Neuronal stem cell (in vitro differentiated cells): ENCODE measurements around the gene SNRK.

Experiments
- DNase-seq: peaks from one replicate; pipeline ENCODE4 v3.0.0-alpha.2; 2013; ENCODE audit warnings: low spot score
- H2AFZ ChIP-seq: one replicate; pipeline ENCODE4 v1.6.1; 2013; ENCODE audit warnings: mild to moderate bottlenecking, low read length, inconsistent platforms
- H2AK5ac ChIP-seq: 2 replicates; pipeline ENCODE4 v1.6.1; 2013; ENCODE audit warnings: low read depth, mild to moderate bottlenecking, inconsistent platforms, low read length, moderate library complexity, mixed read lengths
- H2BK120ac ChIP-seq: 2 replicates; pipeline ENCODE4 v1.6.1; 2013; ENCODE audit warnings: low read depth, mild to moderate bottlenecking, inconsistent platforms, low read length, moderate library complexity, mixed read lengths
- H2BK12ac ChIP-seq: one replicate; pipeline ENCODE4 v1.6.1; 2013; ENCODE audit warnings: low read length, inconsistent platforms
- H2BK15ac ChIP-seq: 2 replicates; pipeline ENCODE4 v1.6.1; 2013; ENCODE audit warnings: mild to moderate bottlenecking, low read length, inconsistent platforms, mixed read lengths
- H2BK5ac ChIP-seq: one replicate; pipeline ENCODE4 v1.6.1; 2013; ENCODE audit warnings: inconsistent platforms, mild to moderate bottlenecking, low read length, moderate library complexity
- H3K14ac ChIP-seq: one replicate; pipeline ENCODE4 v1.6.1; 2013; ENCODE audit warnings: low read length, inconsistent platforms
- H3K18ac ChIP-seq: 2 replicates; pipeline ENCODE4 v1.6.1; 2013; ENCODE audit warnings: low read length, inconsistent platforms
- H3K23ac ChIP-seq: 2 replicates; pipeline ENCODE4 v1.6.1; 2013; ENCODE audit warnings: low read depth, mild to moderate bottlenecking, mixed read lengths, low read length, inconsistent platforms; ENCODE audit not compliant: poor library complexity
- H3K27ac ChIP-seq: replicated peaks from 3 replicates; pipeline ENCODE4 v1.5.1; 2013; ENCODE audit warnings: low read length, inconsistent platforms
- H3K27me3 ChIP-seq, 3 experiments: 2 replicates each; pipeline ENCODE4 v1.6.1; 2013; ENCODE audit warnings: low read length in 3 of 3, mild to moderate bottlenecking in 2 of 3, inconsistent platforms in 1 of 3, low read depth in 1 of 3, mixed read lengths in 1 of 3, moderate library complexity in 1 of 3; ENCODE audit not compliant: control insufficient read depth in 3 of 3, insufficient read depth in 3 of 3
- H3K36me3 ChIP-seq, 2 donors: replicated peaks in 1 of 2; 2 replicates each; pipeline ENCODE4 v1.6.1; 2013; ENCODE audit warnings: low read length in 2 of 2; ENCODE audit not compliant: control insufficient read depth in 2 of 2, insufficient read depth in 2 of 2
- H3K4ac ChIP-seq: 2 replicates; pipeline ENCODE4 v1.6.1; 2013; ENCODE audit warnings: inconsistent platforms, mild to moderate bottlenecking, low read length, moderate library complexity
- H3K4me1 ChIP-seq, 2 donors: 1 replicate in 1 of 2; 2 replicates in 1 of 2; pipeline ENCODE4 v1.6.1; 2013; ENCODE audit warnings: low read length in 2 of 2, low read depth in 1 of 2; ENCODE audit not compliant: control insufficient read depth in 2 of 2, insufficient read depth in 1 of 2
- H3K4me2 ChIP-seq: one replicate; pipeline ENCODE4 v1.6.1; 2013; ENCODE audit warnings: mild to moderate bottlenecking, low read length, inconsistent platforms; ENCODE audit not compliant: insufficient read depth, poor library complexity, severe bottlenecking
- H3K4me3 ChIP-seq, 2 donors: 2 replicates each; pipeline ENCODE4 v1.5.1; 2013; ENCODE audit warnings: low read length in 2 of 2, mild to moderate bottlenecking in 2 of 2, inconsistent platforms in 1 of 2, moderate library complexity in 1 of 2
- H3K79me1 ChIP-seq: one replicate; pipeline ENCODE4 v1.6.1; 2013; ENCODE audit warnings: low read depth, mild to moderate bottlenecking, inconsistent platforms, low read length, moderate library complexity
- H3K9ac ChIP-seq: one replicate; pipeline ENCODE4 v1.6.1; 2013; ENCODE audit warnings: mild to moderate bottlenecking, low read depth, low read length, inconsistent platforms; ENCODE audit not compliant: poor library complexity
- H3K9me3 ChIP-seq, 2 donors: replicated peaks in 1 of 2; 2 replicates each; pipeline versions ENCODE3 to v1.6.1; 2013; ENCODE audit warnings: low read length in 2 of 2, mild to moderate bottlenecking in 2 of 2, inconsistent platforms in 1 of 2, low read depth in 1 of 2, mixed read lengths in 1 of 2, moderate library complexity in 1 of 2; ENCODE audit not compliant: control insufficient read depth in 2 of 2, insufficient read depth in 1 of 2
- H4K8ac ChIP-seq: one replicate; pipeline ENCODE4 v1.6.1; 2013; ENCODE audit warnings: low read depth, mild to moderate bottlenecking, inconsistent platforms, low read length, moderate library complexity
- H4K91ac ChIP-seq: one replicate; pipeline ENCODE4 v1.6.1; 2013; ENCODE audit warnings: low read length, low read depth, mild to moderate bottlenecking, inconsistent platforms; ENCODE audit not compliant: poor library complexity
- WGBS, 2 donors: extraction: QIAGEN DNeasy Blood & Tissue Kit; methylation state at CpG; one replicate each; pipeline ENCODE4 v1.1.7; 2013; ENCODE audit warnings: missing lambda C conversion rate in 2 of 2, mixed read lengths in 1 of 2; ENCODE audit not compliant: insufficient read length in 2 of 2, insufficient replicate concordance in 1 of 2; ENCODE audit errors: extremely low coverage in 2 of 2; 5-methylcytosine and 5-hydroxymethylcytosine counted together

The SNRK gene

GRCh38 chr3:43243590-43244587, 42.5 kb upstream of the SNRK start:
- no peak overlapping the region for H2AFZ ChIP-seq
- H2BK120ac ChIP-seq: no peak overlapping the region
- no peak overlapping the region for H2BK15ac ChIP-seq
- no peak overlapping the region for H2AK5ac ChIP-seq
- H3K4me2 ChIP-seq: no peak overlapping the region
- H3K36me3 ChIP-seq: no peaks in the 10 kb centered on the region
- no peak overlapping the region for H3K9ac ChIP-seq
- no peak overlapping the region for H3K4ac ChIP-seq
- no peak for DNase-seq
- no peaks in the 10 kb centered on the region for H3K27me3 ChIP-seq
- no peak overlapping the region for H3K18ac ChIP-seq
- peaks cover 9 to 13% of the 10 kb centered on the region in 2 donors for H3K4me1 ChIP-seq
- no peak overlapping the region for H3K4me3 ChIP-seq
- H3K14ac ChIP-seq: no peak overlapping the region
- WGBS, 2 donors: no CpG with 5 or more reads among the region's 6 CpGs
- peaks cover 7% of the 10 kb centered on the region in 2 donors for H3K9me3 ChIP-seq
- H4K91ac ChIP-seq: no peak overlapping the region
- no peak overlapping the region for H3K27ac ChIP-seq
- H3K23ac ChIP-seq: no peak overlapping the region
- H2BK12ac ChIP-seq: no peak overlapping the region
- no peaks in the 10 kb centered on the region for H3K79me1 ChIP-seq
- H4K8ac ChIP-seq: no peak overlapping the region
- no peak overlapping the region for H2BK5ac ChIP-seq

DNA sequence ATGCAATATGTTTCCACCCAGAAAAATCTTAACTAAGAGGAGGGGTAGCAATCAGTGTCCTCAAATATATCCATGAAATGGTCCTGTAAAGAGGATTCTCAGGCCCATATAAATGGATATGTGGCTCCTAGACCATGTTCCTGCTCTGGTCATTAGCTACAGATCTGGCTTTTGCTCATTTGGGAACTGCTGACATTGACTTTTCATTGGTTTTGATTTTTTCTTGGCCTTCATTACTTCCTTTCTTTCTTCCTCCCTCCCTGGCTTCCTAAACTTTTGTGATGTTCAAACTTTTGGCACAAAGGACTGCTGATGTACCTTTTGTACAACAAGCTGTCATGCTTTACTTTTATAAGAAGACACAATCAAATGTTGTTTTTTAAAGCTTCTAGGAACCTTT, 41.6 kb upstream of the SNRK start:
- no peak overlapping the region for H3K23ac ChIP-seq
- H2AK5ac ChIP-seq: no peak overlapping the region
- H2BK12ac ChIP-seq: no peak overlapping the region
- no peaks in the 10 kb centered on the region for H3K27me3 ChIP-seq
- H3K4me3 ChIP-seq: no peak overlapping the region
- no peak for DNase-seq
- H3K18ac ChIP-seq: no peak overlapping the region
- H3K79me1 ChIP-seq: no peaks in the 10 kb centered on the region
- no peak overlapping the region for H3K4ac ChIP-seq
- H4K8ac ChIP-seq: no peak overlapping the region
- H2AFZ ChIP-seq: no peak overlapping the region
- H3K9me3 ChIP-seq: peaks cover 7% of the 10 kb centered on the region in 2 donors
- no peak overlapping the region for H3K4me2 ChIP-seq
- no peak overlapping the region for H2BK5ac ChIP-seq
- no peaks in the 10 kb centered on the region for H3K36me3 ChIP-seq
- H3K14ac ChIP-seq: no peak overlapping the region
- H3K27ac ChIP-seq: no peak overlapping the region
- peaks cover 9 to 13% of the 10 kb centered on the region in 2 donors for H3K4me1 ChIP-seq
- H2BK15ac ChIP-seq: no peak overlapping the region
- no peak overlapping the region for H4K91ac ChIP-seq
- no peak overlapping the region for H3K9ac ChIP-seq
- H2BK120ac ChIP-seq: no peak overlapping the region

GRCh38 chr3:43246976-43247375, 39.4 kb upstream of the SNRK start:
- Histone ChIP-seq H3K9me3 (peaks cover 7% of the 10 kb centered on the region in 2 donors), H3K4ac (no peak overlapping the region), H2BK12ac (no peak overlapping the region), H3K9ac (no peak overlapping the region), H4K8ac (no peak overlapping the region), H2BK15ac (no peak overlapping the region), H3K18ac (no peak overlapping the region), H3K4me3 (no peak overlapping the region), H2AFZ (peak overlapping the region; percentile 46), H4K91ac (no peak overlapping the region), H3K23ac (no peak overlapping the region), H2AK5ac (no peak overlapping the region), H2BK5ac (no peak overlapping the region), H2BK120ac (no peak overlapping the region), H3K36me3 (no peaks in the 10 kb centered on the region), H3K27me3 (no peaks in the 10 kb centered on the region), H3K27ac (no peak overlapping the region), H3K14ac (no peak overlapping the region), H3K79me1 (no peaks in the 10 kb centered on the region), H3K4me2 (no peak overlapping the region), H3K4me1 (peaks cover 9 to 13% of the 10 kb centered on the region in 2 donors)
- peak; percentile 5 for DNase-seq
- no CpG with 5 or more reads among the region's 2 CpGs for WGBS, 2 donors

- Histone ChIP-seq H3K9me3 (peaks cover 4 to 5% of the 10 kb centered on the region in 2 donors), H3K36me3 (no peaks in the 10 kb centered on the region), H2BK12ac (no peak overlapping the region), H2BK5ac (no peak overlapping the region), H2BK120ac (no peak overlapping the region), H3K4me2 (no peak overlapping the region), H3K14ac (no peak overlapping the region), H4K91ac (no peak overlapping the region), H4K8ac (no peak overlapping the region), H3K4me1 (peaks cover 9 to 13% of the 10 kb centered on the region in 2 donors), H3K27ac (no peak overlapping the region), H2BK15ac (no peak overlapping the region), H2AFZ (no peak overlapping the region), H3K79me1 (no peaks in the 10 kb centered on the region), H3K27me3 (no peaks in the 10 kb centered on the region), H3K4ac (no peak overlapping the region), H3K4me3 (no peak overlapping the region), H2AK5ac (no peak overlapping the region), H3K18ac (no peak overlapping the region), H3K9ac (no peak overlapping the region), H3K23ac (no peak overlapping the region)
- whole genome bisulfite sequencing, 2 donors: no CpG with 5 or more reads among the region's 3 CpGs
- DNase-seq: no peak
Observed at GRCh38 chr3:43247561-43248184, 38.7 kb upstream of the SNRK start.
